Measurements from ENCODE around the gene RNF5.
A peak's percentile ranks its signal among the peaks of the same experiment; 100 is the strongest.

- TF ChIP-seq CTCF (IDR thresholded peaks at IDR 0.05 in 8 of 11, conservative IDR thresholded peaks at IDR 0.05 in 3 of 11) (no peak), POLR2AphosphoS5 (IDR thresholded peaks at IDR 0.05) (peak in 1 of 3 donors; percentile 23), POLR2A (IDR thresholded peaks at IDR 0.05) (no peak)
Observed at GRCh38 chr6:32224696-32225095, 46.5 kb downstream of the RNF5 start.
